ENCODE results near the gene GTF2F1. TPM values are rescaled to one million over a fixed set of nuclear protein-coding genes. Genes with fewer than 3 reads are reported as not detected.
A peak's percentile ranks its signal among the peaks of the same experiment; 100 is the strongest.

GTF2F1 gene
- total and polyA plus RNA-seq, 9 of the 15 experiments (the other 6 are each of a cell fraction or from before 2014, with no cell fraction given) = 4.7 to 75.4 (median 68.4) TPM

- peak; percentile 27; the same call in 1 of the 2 replicates for TF ChIP-seq VEZF1 (CRISPR knock-in tag; IDR thresholded peaks at IDR 0.05)
- peak; percentile 50; the same call in 1 of the 2 replicates for TF ChIP-seq ZEB2 (IDR thresholded peaks at IDR 0.05)
- TF ChIP-seq STAT5A (IDR thresholded peaks at IDR 0.05; ENCODE audit: borderline replicate concordance, low read length) = no peak
- no peak for TF ChIP-seq HNRNPH1 (optimal IDR thresholded peaks at IDR 0.05; ENCODE audit: low read depth, low read length)
- peak in 1 of 2 experiments; percentile 29; a peak in 1 of 4 replicates for TF ChIP-seq SIN3A (IDR thresholded peaks at IDR 0.05; ENCODE audit: borderline replicate concordance in 2 of 2, control insufficient read depth in 1 of 2, low read depth in 2 of 2, low read length in 2 of 2)
- peak; percentile 78 for TF ChIP-seq SUPT5H (IDR thresholded peaks at IDR 0.05)
- no peak for TF ChIP-seq TRIM28 (IDR thresholded peaks at IDR 0.05)
- TF ChIP-seq, protein P1, sequence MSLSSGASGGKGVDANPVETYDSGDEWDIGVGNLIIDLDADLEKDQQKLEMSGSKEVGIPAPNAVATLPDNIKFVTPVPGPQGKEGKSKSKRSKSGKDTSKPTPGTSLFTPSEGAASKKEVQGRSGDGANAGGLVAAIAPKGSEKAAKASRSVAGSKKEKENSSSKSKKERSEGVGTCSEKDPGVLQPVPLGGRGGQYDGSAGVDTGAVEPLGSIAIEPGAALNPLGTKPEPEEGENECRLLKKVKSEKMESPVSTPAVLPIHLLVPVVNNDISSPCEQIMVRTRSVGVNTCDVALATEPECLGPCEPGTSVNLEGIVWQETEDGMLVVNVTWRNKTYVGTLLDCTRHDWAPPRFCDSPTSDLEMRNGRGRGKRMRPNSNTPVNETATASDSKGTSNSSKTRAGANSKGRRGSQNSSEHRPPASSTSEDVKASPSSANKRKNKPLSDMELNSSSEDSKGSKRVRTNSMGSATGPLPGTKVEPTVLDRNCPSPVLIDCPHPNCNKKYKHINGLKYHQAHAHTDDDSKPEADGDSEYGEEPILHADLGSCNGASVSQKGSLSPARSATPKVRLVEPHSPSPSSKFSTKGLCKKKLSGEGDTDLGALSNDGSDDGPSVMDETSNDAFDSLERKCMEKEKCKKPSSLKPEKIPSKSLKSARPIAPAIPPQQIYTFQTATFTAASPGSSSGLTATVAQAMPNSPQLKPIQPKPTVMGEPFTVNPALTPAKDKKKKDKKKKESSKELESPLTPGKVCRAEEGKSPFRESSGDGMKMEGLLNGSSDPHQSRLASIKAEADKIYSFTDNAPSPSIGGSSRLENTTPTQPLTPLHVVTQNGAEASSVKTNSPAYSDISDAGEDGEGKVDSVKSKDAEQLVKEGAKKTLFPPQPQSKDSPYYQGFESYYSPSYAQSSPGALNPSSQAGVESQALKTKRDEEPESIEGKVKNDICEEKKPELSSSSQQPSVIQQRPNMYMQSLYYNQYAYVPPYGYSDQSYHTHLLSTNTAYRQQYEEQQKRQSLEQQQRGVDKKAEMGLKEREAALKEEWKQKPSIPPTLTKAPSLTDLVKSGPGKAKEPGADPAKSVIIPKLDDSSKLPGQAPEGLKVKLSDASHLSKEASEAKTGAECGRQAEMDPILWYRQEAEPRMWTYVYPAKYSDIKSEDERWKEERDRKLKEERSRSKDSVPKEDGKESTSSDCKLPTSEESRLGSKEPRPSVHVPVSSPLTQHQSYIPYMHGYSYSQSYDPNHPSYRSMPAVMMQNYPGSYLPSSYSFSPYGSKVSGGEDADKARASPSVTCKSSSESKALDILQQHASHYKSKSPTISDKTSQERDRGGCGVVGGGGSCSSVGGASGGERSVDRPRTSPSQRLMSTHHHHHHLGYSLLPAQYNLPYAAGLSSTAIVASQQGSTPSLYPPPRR (CRISPR knock-in tag; IDR thresholded peaks at IDR 0.05; ENCODE audit: borderline replicate concordance) = no peak
- no peak for TF ChIP-seq ESRRB (CRISPR knock-in tag; IDR thresholded peaks at IDR 0.05; ENCODE audit: borderline replicate concordance)
- no peak for TF ChIP-seq ARID2 (IDR thresholded peaks at IDR 0.05)
- TF ChIP-seq ZNF584 (CRISPR knock-in tag; IDR thresholded peaks at IDR 0.05; ENCODE audit: low read depth) = no peak
- no peak for TF ChIP-seq ZNF398 (CRISPR knock-in tag; IDR thresholded peaks at IDR 0.05)
- no peak for TF ChIP-seq MTA3 (IDR thresholded peaks at IDR 0.05; ENCODE audit: borderline replicate concordance)
- TF ChIP-seq BCOR (IDR thresholded peaks at IDR 0.05) = no peak
- TF ChIP-seq, protein P2, sequence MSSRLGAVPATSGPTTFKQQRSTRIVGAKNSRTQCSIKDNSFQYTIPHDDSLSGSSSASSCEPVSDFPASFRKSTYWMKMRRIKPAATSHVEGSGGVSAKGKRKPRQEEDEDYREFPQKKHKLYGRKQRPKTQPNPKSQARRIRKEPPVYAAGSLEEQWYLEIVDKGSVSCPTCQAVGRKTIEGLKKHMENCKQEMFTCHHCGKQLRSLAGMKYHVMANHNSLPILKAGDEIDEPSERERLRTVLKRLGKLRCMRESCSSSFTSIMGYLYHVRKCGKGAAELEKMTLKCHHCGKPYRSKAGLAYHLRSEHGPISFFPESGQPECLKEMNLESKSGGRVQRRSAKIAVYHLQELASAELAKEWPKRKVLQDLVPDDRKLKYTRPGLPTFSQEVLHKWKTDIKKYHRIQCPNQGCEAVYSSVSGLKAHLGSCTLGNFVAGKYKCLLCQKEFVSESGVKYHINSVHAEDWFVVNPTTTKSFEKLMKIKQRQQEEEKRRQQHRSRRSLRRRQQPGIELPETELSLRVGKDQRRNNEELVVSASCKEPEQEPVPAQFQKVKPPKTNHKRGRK (tag; IDR thresholded peaks at IDR 0.05) = no peak
Observed at GRCh38 chr19:6412447-6413091, 19.6 kb upstream of the GTF2F1 start (continued).

All from K562 (cell line).